ENCODE measurements around the gene ATP5PB. TPM values are rescaled to one million over a fixed set of nuclear protein-coding genes. Genes with fewer than 3 reads are reported as not detected.

ATP5PB gene
- total and polyA plus RNA-seq, 4 donors, result 194 to 256 (median 203) TPM

DNA sequence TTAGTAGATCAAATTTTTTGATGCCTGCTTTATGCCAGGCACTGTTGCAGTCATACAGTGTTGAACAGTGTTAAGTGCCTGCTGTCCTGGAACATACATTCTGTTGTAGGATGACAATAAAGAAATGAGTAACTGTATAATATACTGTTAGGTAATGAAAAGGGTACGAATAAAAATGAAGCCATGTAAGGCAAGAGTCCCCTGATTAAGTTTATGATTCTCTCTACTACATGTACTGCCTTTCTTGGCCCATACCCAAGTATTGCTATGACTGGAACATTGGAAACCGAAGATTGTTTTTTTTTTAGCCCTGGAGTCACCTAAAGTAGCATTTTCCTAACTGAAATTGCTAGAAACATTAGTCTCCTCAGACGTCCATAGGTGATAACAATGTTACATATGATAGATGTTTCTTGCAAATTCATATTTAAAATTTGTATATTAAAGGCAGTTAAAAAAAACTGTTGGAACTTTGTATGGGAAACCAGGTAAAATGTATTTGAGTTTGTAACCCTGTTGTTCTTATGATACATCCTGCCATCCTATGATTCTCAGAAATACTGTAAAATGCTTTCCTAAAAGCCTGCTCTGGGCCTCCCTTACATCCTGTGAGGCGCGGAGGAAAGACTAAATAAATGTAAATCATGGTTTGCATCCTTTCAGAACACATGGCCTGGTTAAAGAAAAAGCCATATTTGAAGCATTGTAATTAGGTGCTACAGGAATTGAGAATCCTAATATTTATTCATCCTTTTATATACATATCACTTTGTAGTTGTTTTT, 5.8 kb downstream of the ATP5PB start:
- WGBS, 2 donors, result 75 to 80% methylated on average over 5 of the region's 5 CpGs
- H3K9me3 ChIP-seq (ENCODE audit: control insufficient read depth in 4 of 4, insufficient read depth in 3 of 4, low read length in 3 of 4), result no peaks in the 10 kb centered on the region

GRCh38 chr1:111455642-111456031, 6.4 kb downstream of the ATP5PB start:
- 81 to 86% methylated on average over 3 of the region's 3 CpGs for WGBS, 2 donors
- H3K4me1 ChIP-seq (ENCODE audit: control insufficient read depth in 5 of 5, insufficient read depth in 5 of 5, low read length in 5 of 5), result peaks cover 0 to 28% (median 2%) of the 10 kb centered on the region in 5 donors
- no peak overlapping the region for H3K4me3 ChIP-seq
- H3K9me3 ChIP-seq (ENCODE audit: control insufficient read depth in 4 of 4, insufficient read depth in 3 of 4, low read length in 3 of 4), result no peaks in the 10 kb centered on the region
- no peak overlapping the region for H3K9ac ChIP-seq (ENCODE audit: insufficient read depth in 1 of 2, low read length in 2 of 2)
- H3K27ac ChIP-seq (ENCODE audit: low read depth in 1 of 2, low read length in 1 of 2), result no peak overlapping the region
- no peaks in the 10 kb centered on the region for H3K27me3 ChIP-seq (ENCODE audit: control insufficient read depth in 3 of 3, insufficient read depth in 3 of 3, low read length in 2 of 3)
- TF ChIP-seq CTCF (IDR thresholded peaks at IDR 0.05; ENCODE audit: control extremely low read depth, extremely low read depth), result no peak
- peaks cover 16 to 33% (median 28%) of the 10 kb centered on the region in 4 donors for H3K36me3 ChIP-seq (ENCODE audit: control insufficient read depth in 4 of 4, insufficient read depth in 4 of 4, low read length in 4 of 4)
- DNase-seq (no peak), ATAC-seq (ENCODE audit: insufficient read depth, low FRiP score) (no peak)

More for the DNA sequence above, 5.8 kb downstream of the ATP5PB start:
- TF ChIP-seq CTCF (IDR thresholded peaks at IDR 0.05; ENCODE audit: control extremely low read depth, extremely low read depth), result no peak
- Histone ChIP-seq H3K27ac (ENCODE audit: low read depth in 1 of 2, low read length in 1 of 2) (peak overlapping the region in 1 of 2 donors; percentile 33), H3K4me1 (ENCODE audit: control insufficient read depth in 5 of 5, insufficient read depth in 5 of 5, low read length in 5 of 5) (peaks cover 2 to 32% (median 7%) of the 10 kb centered on the region in 5 donors), H3K27me3 (ENCODE audit: control insufficient read depth in 3 of 3, insufficient read depth in 3 of 3, low read length in 2 of 3) (no peaks in the 10 kb centered on the region), H3K9ac (ENCODE audit: insufficient read depth in 1 of 2, low read length in 2 of 2) (no peak overlapping the region), H3K4me3 (no peak overlapping the region), H3K36me3 (ENCODE audit: control insufficient read depth in 4 of 4, insufficient read depth in 4 of 4, low read length in 4 of 4) (peaks cover 16 to 33% (median 27%) of the 10 kb centered on the region in 4 donors)
- ATAC-seq (ENCODE audit: insufficient read depth, low FRiP score) (no peak), DNase-seq (no peak)

GRCh38 chr1:111461765-111462164, 12.5 kb downstream of the ATP5PB start:
- Histone ChIP-seq H3K27me3 (ENCODE audit: control insufficient read depth in 3 of 3, insufficient read depth in 3 of 3, low read length in 2 of 3) (no peaks in the 10 kb centered on the region), H3K9me3 (ENCODE audit: control insufficient read depth in 4 of 4, insufficient read depth in 3 of 4, low read length in 3 of 4) (no peaks in the 10 kb centered on the region), H3K9ac (ENCODE audit: insufficient read depth in 1 of 2, low read length in 2 of 2) (no peak overlapping the region), H3K4me3 (no peak overlapping the region), H3K4me1 (ENCODE audit: control insufficient read depth in 5 of 5, insufficient read depth in 5 of 5, low read length in 5 of 5) (peaks cover 0 to 12% (median 5%) of the 10 kb centered on the region in 5 donors), H3K27ac (ENCODE audit: low read depth in 1 of 2, low read length in 1 of 2) (no peak overlapping the region), H3K36me3 (ENCODE audit: control insufficient read depth in 4 of 4, insufficient read depth in 4 of 4, low read length in 4 of 4) (peaks cover 10 to 43% (median 20%) of the 10 kb centered on the region in 4 donors)
- DNase-seq (no peak), ATAC-seq (ENCODE audit: insufficient read depth, low FRiP score) (no peak)
- no peak for TF ChIP-seq CTCF (IDR thresholded peaks at IDR 0.05; ENCODE audit: control extremely low read depth, extremely low read depth)
- 97 to 98% methylated on average over 6 of the region's 6 CpGs for WGBS, 2 donors
